ENCODE data around the gene RTN1. TPM values are rescaled to one million over a fixed set of nuclear protein-coding genes. Genes with fewer than 3 reads are reported as not detected.

Gene RTN1
- total RNA-seq, 1 experiment from 2014 or later = 1.1 TPM

- CTCF ChIA-PET = no interaction called here
- no peaks in the 10 kb centered on the region for H3K36me3 Mint-ChIP-seq
- peaks cover 30% of the 10 kb centered on the region for H3K9me3 Mint-ChIP-seq
- no peak overlapping the region for H3K27ac Mint-ChIP-seq
- POLR2A ChIA-PET = no interaction called here
- no peaks in the 10 kb centered on the region for H3K4me1 Mint-ChIP-seq
- TF ChIP-seq NR1H2 (CRISPR knock-in tag; IDR thresholded peaks at IDR 0.05) (no peak), ZNF219 (CRISPR knock-in tag; IDR thresholded peaks at IDR 0.05; ENCODE audit: borderline replicate concordance) (no peak), IRF2 (CRISPR knock-in tag; IDR thresholded peaks at IDR 0.05; ENCODE audit: borderline replicate concordance, low read depth) (no peak)
- H3K27me3 Mint-ChIP-seq (ENCODE audit: low read depth) = no peaks in the 10 kb centered on the region; the same call in 1 of the 2 replicates
- DNase-seq (ENCODE audit: low spot score) (no peak), ATAC-seq (no peak)
- H3K4me3 Mint-ChIP-seq = no peak overlapping the region
Measured at GRCh38 chr14:59739794-59740193, 130.8 kb downstream of the RTN1 start.

- H3K9me3 Mint-ChIP-seq = no peaks in the 10 kb centered on the region
- no peak for DNase-seq (ENCODE audit: low spot score)
- no peak for TF ChIP-seq CDX4 (CRISPR knock-in tag; IDR thresholded peaks at IDR 0.05; ENCODE audit: borderline replicate concordance)
- TF ChIP-seq, protein P1, sequence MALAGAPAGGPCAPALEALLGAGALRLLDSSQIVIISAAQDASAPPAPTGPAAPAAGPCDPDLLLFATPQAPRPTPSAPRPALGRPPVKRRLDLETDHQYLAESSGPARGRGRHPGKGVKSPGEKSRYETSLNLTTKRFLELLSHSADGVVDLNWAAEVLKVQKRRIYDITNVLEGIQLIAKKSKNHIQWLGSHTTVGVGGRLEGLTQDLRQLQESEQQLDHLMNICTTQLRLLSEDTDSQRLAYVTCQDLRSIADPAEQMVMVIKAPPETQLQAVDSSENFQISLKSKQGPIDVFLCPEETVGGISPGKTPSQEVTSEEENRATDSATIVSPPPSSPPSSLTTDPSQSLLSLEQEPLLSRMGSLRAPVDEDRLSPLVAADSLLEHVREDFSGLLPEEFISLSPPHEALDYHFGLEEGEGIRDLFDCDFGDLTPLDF (CRISPR knock-in tag; IDR thresholded peaks at IDR 0.05) = no peak
- TF ChIP-seq ZNF263 (CRISPR knock-in tag; IDR thresholded peaks at IDR 0.05; ENCODE audit: low read depth) = no peak
- TF ChIP-seq NFE2L1 (CRISPR knock-in tag; IDR thresholded peaks at IDR 0.05) = no peak
- no peak for TF ChIP-seq KAT7 (CRISPR knock-in tag; IDR thresholded peaks at IDR 0.05; ENCODE audit: borderline replicate concordance)
- H3K4me1 Mint-ChIP-seq = no peaks in the 10 kb centered on the region
- POLR2A ChIA-PET = interaction anchor here (0.6 kb wide), 1 partner anchor 1313 kb away, joined by 4 read pairs; no protein-coding TSS in a partner anchor
- no peak overlapping the region for H3K4me3 Mint-ChIP-seq
- no peaks in the 10 kb centered on the region for H3K27me3 Mint-ChIP-seq (ENCODE audit: low read depth)
- no peak for ATAC-seq
- CTCF ChIA-PET = no interaction called here
- no peaks in the 10 kb centered on the region for H3K36me3 Mint-ChIP-seq
- H3K27ac Mint-ChIP-seq = no peak overlapping the region
Measured at GRCh38 chr14:59728304-59728703, 142.3 kb downstream of the RTN1 start.

DNA sequence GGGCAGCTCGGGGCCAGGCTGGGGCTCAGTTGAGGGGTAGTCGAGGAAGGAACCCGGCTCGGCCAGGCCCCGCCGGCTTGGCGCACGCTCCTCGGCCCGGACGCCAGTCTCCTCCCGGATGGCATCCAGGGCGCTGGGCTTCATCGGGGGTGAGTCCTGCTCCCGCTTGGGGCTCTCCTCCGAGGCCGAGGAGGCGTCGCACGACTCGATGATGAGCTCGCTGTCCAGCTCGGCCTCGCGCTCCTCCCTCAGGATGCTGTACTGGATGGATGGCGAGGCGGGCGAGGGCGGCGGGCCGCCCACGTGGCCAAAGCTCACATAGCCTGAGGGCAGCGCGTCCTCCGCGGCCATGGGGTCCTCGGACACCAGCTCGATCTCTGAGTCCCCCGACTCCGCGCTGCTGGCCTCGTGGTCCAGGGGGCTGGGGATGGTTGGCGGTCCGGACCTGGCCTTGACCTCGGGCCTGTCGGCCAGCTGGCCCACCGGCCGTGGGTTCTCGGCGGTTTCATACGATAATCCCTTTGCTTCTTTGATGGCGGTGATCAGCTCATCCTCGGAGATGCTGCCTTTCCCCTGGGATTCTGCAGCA lies 143.4 kb downstream of the RTN1 start:
- no peak overlapping the region for H3K4me3 Mint-ChIP-seq
- ATAC-seq = no peak
- CTCF ChIA-PET = no interaction called here

More for the DNA sequence above, 143.4 kb downstream of the RTN1 start:
- no peaks in the 10 kb centered on the region for H3K27me3 Mint-ChIP-seq (ENCODE audit: low read depth)
- H3K27ac Mint-ChIP-seq = no peak overlapping the region
- TF ChIP-seq, protein P2, sequence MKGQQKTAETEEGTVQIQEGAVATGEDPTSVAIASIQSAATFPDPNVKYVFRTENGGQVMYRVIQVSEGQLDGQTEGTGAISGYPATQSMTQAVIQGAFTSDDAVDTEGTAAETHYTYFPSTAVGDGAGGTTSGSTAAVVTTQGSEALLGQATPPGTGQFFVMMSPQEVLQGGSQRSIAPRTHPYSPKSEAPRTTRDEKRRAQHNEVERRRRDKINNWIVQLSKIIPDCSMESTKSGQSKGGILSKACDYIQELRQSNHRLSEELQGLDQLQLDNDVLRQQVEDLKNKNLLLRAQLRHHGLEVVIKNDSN (CRISPR knock-in tag; IDR thresholded peaks at IDR 0.05) = no peak
- TF ChIP-seq, protein P3, sequence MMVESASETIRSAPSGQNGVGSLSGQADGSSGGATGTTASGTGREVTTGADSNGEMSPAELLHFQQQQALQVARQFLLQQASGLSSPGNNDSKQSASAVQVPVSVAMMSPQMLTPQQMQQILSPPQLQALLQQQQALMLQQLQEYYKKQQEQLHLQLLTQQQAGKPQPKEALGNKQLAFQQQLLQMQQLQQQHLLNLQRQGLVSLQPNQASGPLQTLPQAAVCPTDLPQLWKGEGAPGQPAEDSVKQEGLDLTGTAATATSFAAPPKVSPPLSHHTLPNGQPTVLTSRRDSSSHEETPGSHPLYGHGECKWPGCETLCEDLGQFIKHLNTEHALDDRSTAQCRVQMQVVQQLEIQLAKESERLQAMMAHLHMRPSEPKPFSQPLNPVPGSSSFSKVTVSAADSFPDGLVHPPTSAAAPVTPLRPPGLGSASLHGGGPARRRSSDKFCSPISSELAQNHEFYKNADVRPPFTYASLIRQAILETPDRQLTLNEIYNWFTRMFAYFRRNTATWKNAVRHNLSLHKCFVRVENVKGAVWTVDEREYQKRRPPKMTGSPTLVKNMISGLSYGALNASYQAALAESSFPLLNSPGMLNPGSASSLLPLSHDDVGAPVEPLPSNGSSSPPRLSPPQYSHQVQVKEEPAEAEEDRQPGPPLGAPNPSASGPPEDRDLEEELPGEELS (CRISPR knock-in tag; IDR thresholded peaks at IDR 0.05) = no peak
- TF ChIP-seq, protein P4, sequence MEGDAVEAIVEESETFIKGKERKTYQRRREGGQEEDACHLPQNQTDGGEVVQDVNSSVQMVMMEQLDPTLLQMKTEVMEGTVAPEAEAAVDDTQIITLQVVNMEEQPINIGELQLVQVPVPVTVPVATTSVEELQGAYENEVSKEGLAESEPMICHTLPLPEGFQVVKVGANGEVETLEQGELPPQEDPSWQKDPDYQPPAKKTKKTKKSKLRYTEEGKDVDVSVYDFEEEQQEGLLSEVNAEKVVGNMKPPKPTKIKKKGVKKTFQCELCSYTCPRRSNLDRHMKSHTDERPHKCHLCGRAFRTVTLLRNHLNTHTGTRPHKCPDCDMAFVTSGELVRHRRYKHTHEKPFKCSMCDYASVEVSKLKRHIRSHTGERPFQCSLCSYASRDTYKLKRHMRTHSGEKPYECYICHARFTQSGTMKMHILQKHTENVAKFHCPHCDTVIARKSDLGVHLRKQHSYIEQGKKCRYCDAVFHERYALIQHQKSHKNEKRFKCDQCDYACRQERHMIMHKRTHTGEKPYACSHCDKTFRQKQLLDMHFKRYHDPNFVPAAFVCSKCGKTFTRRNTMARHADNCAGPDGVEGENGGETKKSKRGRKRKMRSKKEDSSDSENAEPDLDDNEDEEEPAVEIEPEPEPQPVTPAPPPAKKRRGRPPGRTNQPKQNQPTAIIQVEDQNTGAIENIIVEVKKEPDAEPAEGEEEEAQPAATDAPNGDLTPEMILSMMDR (IDR thresholded peaks at IDR 0.05) = no peak
- TF ChIP-seq, protein P5, sequence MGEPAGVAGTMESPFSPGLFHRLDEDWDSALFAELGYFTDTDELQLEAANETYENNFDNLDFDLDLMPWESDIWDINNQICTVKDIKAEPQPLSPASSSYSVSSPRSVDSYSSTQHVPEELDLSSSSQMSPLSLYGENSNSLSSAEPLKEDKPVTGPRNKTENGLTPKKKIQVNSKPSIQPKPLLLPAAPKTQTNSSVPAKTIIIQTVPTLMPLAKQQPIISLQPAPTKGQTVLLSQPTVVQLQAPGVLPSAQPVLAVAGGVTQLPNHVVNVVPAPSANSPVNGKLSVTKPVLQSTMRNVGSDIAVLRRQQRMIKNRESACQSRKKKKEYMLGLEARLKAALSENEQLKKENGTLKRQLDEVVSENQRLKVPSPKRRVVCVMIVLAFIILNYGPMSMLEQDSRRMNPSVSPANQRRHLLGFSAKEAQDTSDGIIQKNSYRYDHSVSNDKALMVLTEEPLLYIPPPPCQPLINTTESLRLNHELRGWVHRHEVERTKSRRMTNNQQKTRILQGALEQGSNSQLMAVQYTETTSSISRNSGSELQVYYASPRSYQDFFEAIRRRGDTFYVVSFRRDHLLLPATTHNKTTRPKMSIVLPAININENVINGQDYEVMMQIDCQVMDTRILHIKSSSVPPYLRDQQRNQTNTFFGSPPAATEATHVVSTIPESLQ (CRISPR knock-in tag; IDR thresholded peaks at IDR 0.05) = no peak
- TF ChIP-seq NFYB (CRISPR knock-in tag; conservative IDR thresholded peaks at IDR 0.05; ENCODE audit: low read depth) (no peak), RELA (CRISPR knock-in tag; IDR thresholded peaks at IDR 0.05; ENCODE audit: borderline replicate concordance) (0 out of 2 replicates have a peak, but pooled peaks have one; percentile 37), ZNF219 (CRISPR knock-in tag; IDR thresholded peaks at IDR 0.05; ENCODE audit: borderline replicate concordance) (no peak), ZNF423 (CRISPR knock-in tag; IDR thresholded peaks at IDR 0.05) (no peak), FOXP1 (CRISPR knock-in tag; IDR thresholded peaks at IDR 0.05; ENCODE audit: borderline replicate concordance) (0 out of 2 replicates have a peak, but pooled peaks have one; percentile 22), ELF4 (CRISPR knock-in tag; IDR thresholded peaks at IDR 0.05; ENCODE audit: low read depth) (no peak), SMAD3 (CRISPR knock-in tag; IDR thresholded peaks at IDR 0.05; ENCODE audit: borderline replicate concordance) (no peak), ZNF416 (CRISPR knock-in tag; IDR thresholded peaks at IDR 0.05) (no peak)
- H3K9me3 Mint-ChIP-seq = no peaks in the 10 kb centered on the region
- POLR2A ChIA-PET = no interaction called here
- no peak for DNase-seq (ENCODE audit: low spot score)
- H3K4me1 Mint-ChIP-seq = no peaks in the 10 kb centered on the region
- H3K36me3 Mint-ChIP-seq = no peaks in the 10 kb centered on the region

Data from WTC11 (cell line).